PC-9 (cell line): ENCODE data around the gene ANLN.

ENCODE experiments used
- EZH2 ChIP-seq: fragments of 200-600 bp; sonication (generic); IDR thresholded peaks from 2 replicates; pipeline ENCODE4 v1.8.0; 2017; ENCODE audit warnings: antibody characterized with exemption, low read depth
- TF ChIP-seq, protein P1 (sequence below): fragments of 200-600 bp; sonication (generic); conservative IDR thresholded peaks from 2 replicates; pipeline ENCODE4 v1.6.1; 2017; ENCODE audit warnings: mixed run types, antibody characterized with exemption, mild to moderate bottlenecking, moderate library complexity

DNA sequence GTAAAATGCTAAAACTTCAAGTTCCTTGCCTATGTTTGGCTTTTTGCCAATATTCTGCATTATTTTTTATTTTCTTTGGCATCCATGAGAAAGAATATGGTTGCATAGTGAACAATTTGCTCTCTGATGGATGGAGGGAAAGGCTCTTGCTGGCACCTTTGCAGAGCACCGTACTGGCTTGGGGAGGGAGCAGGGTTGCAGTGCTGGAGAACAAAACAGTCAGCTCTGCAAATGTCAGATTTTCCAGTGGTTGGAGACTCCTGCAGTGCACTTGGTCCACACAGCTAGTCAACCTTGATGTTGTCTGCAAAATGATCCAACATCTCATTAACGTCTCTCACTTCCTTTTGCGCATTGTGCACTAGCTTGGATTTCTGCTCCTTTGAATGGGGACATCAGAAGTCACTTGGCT is 100.8 kb downstream of the ANLN start:
- TF ChIP-seq, protein P1, sequence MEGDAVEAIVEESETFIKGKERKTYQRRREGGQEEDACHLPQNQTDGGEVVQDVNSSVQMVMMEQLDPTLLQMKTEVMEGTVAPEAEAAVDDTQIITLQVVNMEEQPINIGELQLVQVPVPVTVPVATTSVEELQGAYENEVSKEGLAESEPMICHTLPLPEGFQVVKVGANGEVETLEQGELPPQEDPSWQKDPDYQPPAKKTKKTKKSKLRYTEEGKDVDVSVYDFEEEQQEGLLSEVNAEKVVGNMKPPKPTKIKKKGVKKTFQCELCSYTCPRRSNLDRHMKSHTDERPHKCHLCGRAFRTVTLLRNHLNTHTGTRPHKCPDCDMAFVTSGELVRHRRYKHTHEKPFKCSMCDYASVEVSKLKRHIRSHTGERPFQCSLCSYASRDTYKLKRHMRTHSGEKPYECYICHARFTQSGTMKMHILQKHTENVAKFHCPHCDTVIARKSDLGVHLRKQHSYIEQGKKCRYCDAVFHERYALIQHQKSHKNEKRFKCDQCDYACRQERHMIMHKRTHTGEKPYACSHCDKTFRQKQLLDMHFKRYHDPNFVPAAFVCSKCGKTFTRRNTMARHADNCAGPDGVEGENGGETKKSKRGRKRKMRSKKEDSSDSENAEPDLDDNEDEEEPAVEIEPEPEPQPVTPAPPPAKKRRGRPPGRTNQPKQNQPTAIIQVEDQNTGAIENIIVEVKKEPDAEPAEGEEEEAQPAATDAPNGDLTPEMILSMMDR: no peak
- TF ChIP-seq EZH2: no peak
